NCI-H748 (cell line): ENCODE data around the gene YY1AP1.
"Not testable (repeated sequence)": the region's sequence is repeated elsewhere in the genome, so short reads cannot be mapped to it uniquely, and the experiment has no call there.

ENCODE experiments used
- DNase-seq: peaks from one replicate; lab custom pipeline; 2025; ENCODE audit not compliant: unreplicated experiment; lab: John Stamatoyannopoulos, UW

Gene YY1AP1

DNA sequence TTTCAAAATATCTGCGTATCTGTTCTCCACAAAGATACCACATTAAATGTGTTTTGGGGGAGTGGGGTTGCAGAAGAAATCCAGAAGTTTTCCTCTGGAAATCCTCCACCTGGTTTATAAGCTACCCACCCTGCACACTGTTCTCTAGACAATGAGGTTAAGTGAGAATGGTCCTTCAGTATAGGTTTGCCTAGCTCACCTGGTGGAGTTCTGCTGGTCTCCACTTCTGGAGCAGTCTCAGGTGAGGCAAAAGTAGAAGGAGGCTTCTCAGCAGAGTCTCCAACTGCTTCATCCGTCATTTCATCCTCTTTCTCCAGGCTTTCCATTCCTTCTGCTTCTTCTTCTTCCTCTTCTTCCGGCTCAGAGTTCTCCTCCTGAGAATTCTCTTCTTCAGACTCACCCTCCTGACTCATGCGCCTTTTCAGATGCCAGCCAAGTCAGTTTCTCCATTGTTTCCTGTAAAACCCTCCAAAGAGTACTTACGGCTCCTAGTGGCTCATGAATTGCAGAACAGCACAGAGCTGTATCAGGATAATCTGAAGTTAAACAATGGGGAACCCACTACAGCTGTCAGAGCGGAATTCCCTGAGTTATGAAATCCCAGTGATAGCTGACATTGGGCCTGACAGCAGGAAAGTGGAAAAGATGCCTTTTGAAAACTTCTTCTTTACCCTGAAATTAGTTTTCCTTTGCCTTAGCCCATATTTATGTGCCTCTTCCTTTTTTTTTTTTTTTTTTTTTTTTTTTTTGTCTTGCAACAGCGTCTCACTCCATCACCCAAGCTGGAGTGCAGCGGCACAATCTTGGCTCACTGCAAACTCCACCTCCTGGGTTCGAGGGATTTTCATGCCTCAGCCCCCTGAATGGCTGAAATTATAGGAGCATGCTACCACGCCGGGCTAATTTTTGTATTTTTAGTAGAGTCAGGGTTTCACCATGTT is 40.1 kb downstream of the YY1AP1 start:
- peak; percentile 14 for DNase-seq

- DNase-seq = no peak
Measured at GRCh38 chr1:155646307-155646706, 42.3 kb downstream of the YY1AP1 start.

DNA sequence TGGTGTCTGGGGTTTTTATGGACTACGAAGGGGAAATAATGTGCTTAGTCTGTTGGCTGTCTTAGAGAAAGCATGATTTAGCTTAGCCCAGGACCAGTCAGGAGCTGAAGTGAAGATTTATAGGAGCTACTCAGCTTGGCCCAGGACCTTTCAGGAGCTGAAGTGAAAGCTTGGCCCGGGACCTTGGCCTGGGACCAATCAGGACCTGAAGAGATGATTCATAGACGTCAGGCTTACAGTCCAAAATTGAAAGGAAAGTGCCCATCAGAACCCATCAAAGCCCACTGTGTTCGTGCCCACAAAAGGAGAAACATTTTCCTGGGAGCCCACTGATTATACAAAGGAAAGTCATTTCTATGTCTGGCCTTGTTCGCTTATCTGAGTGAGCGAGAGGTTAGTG is 42.9 kb downstream of the YY1AP1 start:
- no peak for DNase-seq

DNA sequence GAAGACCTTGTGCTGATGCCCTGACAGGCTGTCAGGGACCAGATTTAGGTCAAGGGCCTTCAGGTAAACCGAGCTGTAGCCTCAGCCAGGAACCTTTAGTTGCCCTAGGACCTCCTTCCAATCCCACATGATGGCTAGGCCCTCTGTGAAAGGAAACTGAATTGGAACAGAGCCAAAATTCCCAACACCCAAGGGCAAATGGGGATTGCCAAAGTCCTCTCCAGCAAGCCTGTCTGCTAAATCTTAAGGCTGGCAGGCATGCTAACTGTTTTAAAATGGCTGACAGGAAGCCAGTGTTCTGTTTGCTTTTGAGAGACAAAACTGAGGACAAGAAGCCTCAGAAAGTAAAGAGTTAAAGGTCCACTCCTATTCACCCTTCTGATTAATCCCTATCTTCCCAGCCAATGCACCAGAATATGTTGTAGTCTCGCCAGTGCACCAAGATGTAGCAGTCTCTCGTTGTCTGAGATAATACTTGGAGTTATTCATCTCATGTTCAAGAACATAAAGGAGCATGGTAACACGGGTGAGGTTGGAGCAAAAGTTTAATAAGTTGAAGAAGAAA is 43.5 kb downstream of the YY1AP1 start:
- no peak for DNase-seq

DNA sequence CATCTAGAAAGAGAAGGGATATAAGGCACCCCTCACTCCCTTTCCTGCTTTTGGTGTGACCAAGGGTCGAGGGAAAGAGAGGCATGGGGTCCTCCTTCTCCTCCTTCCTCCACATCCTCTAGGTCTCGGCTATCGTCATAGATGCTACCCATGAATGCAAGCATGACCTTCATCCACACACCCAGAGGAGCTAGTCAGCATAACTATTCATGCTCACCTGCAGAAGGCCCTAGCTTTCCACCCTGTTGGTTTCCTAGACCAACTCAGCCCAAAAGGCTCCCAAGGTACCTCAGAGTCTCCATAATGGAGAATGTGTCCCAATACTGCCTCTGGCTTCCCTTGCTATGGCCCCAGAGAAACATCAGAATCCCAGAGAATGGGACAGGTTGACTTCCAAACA is 45.3 kb downstream of the YY1AP1 start:
- DNase-seq = no peak

- not testable (repeated sequence) for DNase-seq
Measured at GRCh38 chr1:155642559-155643180, 45.9 kb downstream of the YY1AP1 start.

DNA sequence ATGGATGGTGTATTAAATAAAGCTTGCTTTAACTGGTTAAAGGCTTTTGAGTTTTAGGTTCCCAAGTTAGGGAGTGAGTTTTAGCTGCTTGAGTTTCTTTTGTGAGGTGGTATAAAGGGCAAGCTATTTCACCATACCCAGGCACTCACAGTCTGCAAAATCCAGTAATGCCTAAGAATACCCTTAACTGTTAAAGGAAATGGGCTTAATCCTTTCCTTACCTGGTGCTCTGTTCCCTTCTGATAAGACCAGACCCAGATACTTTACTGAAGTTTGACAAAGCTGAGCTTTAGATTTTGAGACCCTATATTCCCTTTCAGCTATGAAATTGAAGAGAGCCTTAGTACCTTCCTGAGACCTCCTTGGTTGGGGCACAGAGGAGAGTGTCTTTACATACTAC is 48.2 kb downstream of the YY1AP1 start:
- DNase-seq = no peak

GRCh38 chr1:155636397-155637153 is 52.0 kb downstream of the YY1AP1 start:
- DNase-seq = no peak

GRCh38 chr1:155626428-155626827 is 62.1 kb downstream of the YY1AP1 start:
- not testable (repeated sequence) for DNase-seq

DNA sequence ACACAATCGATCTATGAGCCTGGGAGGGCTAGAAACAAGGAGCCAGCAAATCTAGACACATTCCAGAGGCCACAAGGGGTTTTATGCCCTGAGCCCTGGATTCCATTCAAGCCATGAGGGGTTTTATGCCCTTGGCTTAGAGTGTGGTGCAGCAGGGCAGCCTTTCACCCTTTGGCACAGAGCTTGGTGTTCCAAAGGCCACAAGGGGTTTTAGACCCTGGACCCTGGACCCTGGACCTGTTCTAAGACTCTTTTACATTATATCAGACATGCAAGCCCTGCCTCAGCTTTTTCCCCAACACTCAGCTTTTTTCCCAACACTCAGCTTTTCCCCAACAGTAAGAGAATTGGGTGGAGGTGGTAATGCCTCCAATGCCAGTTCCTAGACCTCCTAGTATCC is 65.2 kb downstream of the YY1AP1 start:
- DNase-seq = no peak

- DNase-seq = no peak
Measured at GRCh38 chr1:155622191-155622590, 66.4 kb downstream of the YY1AP1 start.

DNA sequence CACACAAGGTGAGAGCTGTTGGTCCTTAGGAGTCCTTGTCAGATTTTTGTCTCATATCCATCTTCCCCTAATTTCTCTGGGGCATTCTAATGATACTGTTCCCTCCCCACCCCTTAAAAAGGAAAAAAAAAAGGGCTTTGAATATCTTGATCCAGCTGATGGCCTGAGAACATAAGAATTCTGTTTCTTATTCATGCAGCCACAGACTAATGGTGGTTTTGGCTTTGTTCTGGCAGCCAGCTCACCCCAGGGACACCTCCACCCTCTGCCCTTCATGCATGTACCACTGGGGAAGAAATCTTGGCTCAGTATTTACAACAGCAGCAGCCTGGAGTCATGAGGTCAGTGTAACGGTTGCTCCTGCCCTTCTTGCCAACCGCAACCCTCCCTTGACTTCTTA is 75.3 kb downstream of the YY1AP1 start:
- not testable (repeated sequence) for DNase-seq

GRCh38 chr1:155610257-155610647 is 78.3 kb downstream of the YY1AP1 start:
- not testable (repeated sequence) for DNase-seq

- DNase-seq = peak; percentile 98
Measured at GRCh38 chr1:155609515-155610256, 78.9 kb downstream of the YY1AP1 start, which contains the start of gene MSTO1. MSTO1 (plus strand) TSS chr1:155610218; CDS start chr1:155610249, 31 bp downstream.
